HepG2 (cell line): ENCODE data around the gene MYH10. TPM values are rescaled to one million over a fixed set of nuclear protein-coding genes. Genes with fewer than 3 reads are reported as not detected.
A peak's percentile ranks its signal among the peaks of the same experiment; 100 is the strongest.

Source experiments
- HOXA5 ChIP-seq: sonication (generic); formaldehyde crosslinking; IDR thresholded peaks from 2 replicates; pipeline ENCODE4 v1.4.0; 2020; ENCODE audit warnings: missing genetic modification reagents
- MED1 ChIP-seq: sonication (generic); formaldehyde crosslinking; IDR thresholded peaks from 2 replicates; pipeline ENCODE4 v1.4.0; 2020; ENCODE audit warnings: missing genetic modification reagents
- MEIS1 ChIP-seq: sonication (generic); formaldehyde crosslinking; IDR thresholded peaks from 2 replicates; pipeline ENCODE4 v1.9.0; 2021; ENCODE audit warnings: mild to moderate bottlenecking, missing genetic modification reagents, moderate library complexity, borderline replicate concordance
- MEIS2 ChIP-seq: sonication (generic); formaldehyde crosslinking; IDR thresholded peaks from 2 replicates; pipeline ENCODE4 v1.9.0; 2021; ENCODE audit warnings: mild to moderate bottlenecking, missing genetic modification reagents
- RELA ChIP-seq: sonication (generic); formaldehyde crosslinking; IDR thresholded peaks from 2 replicates; pipeline ENCODE4 v1.4.0; 2020; ENCODE audit warnings: missing genetic modification reagents
- SPEN ChIP-seq: sonication (generic); formaldehyde crosslinking; IDR thresholded peaks from 2 replicates; pipeline ENCODE4 v1.5.1; 2020; ENCODE audit warnings: low read depth, mild to moderate bottlenecking, missing genetic modification reagents
- TEAD3 ChIP-seq: optimal IDR thresholded peaks from 2 replicates; pipeline ENCODE3; 2016; ENCODE audit warnings: borderline replicate concordance
- ZNF552 ChIP-seq: sonication (generic); formaldehyde crosslinking; IDR thresholded peaks from 2 replicates; pipeline ENCODE4 v1.9.0; 2022; ENCODE audit warnings: missing genetic modification reagents, mild to moderate bottlenecking, borderline replicate concordance
- ZNF782 ChIP-seq: sonication (generic); formaldehyde crosslinking; IDR thresholded peaks from 2 replicates; pipeline ENCODE4 v1.4.0; 2020; ENCODE audit warnings: missing genetic modification reagents, mild to moderate bottlenecking, borderline replicate concordance
- polyA plus RNA-seq, 8 experiments: library from polyadenylated mRNA; depleted of rRNA in 3 of 8; stranded (reverse) in 7 of 8; unstranded in 1 of 8; fragments of >200 nt; fragmentation: Illumina TruSeq in 4 of 8; extraction: Trizol in 4 of 8; gene quantifications; 2 replicates each; pipeline versions ENCODE4 v1.2.1 to v1.2.3, GENCODE V29; 2011 to 2016; ENCODE audit warnings: low read depth in 4 of 8, missing spikeins in 1 of 8, mixed read lengths in 1 of 8; ENCODE audit not compliant: insufficient read depth in 1 of 8
- total RNA-seq, 5 experiments: library from RNA; depleted of rRNA; stranded (reverse); fragments of >200 nt; fragmentation: Illumina TruSeq; extraction: Trizol; gene quantifications; 2 replicates each; pipeline ENCODE4 v1.2.3, GENCODE V29; 2016; ENCODE audit warnings: low read depth in 1 of 5
- TF ChIP-seq, protein P1 (sequence below), 2 experiments: sonication (generic) in 1 of 2; formaldehyde crosslinking in 1 of 2; IDR thresholded peaks; 2 replicates each; pipeline versions ENCODE4 v1.5.1 to v1.6.1; 2011 to 2020; ENCODE audit warnings: borderline replicate concordance in 1 of 2, low read depth in 1 of 2, low read length in 1 of 2, mild to moderate bottlenecking in 1 of 2, missing genetic modification reagents in 1 of 2, moderate library complexity in 1 of 2
- TF ChIP-seq, protein P2 (sequence below): sonication (generic); formaldehyde crosslinking; IDR thresholded peaks from 2 replicates; pipeline ENCODE4 v1.9.0; 2021; ENCODE audit warnings: missing genetic modification reagents, borderline replicate concordance
- TF ChIP-seq, protein P3 (sequence below): sonication (generic); formaldehyde crosslinking; IDR thresholded peaks from 2 replicates; pipeline ENCODE4 v1.8.1; 2022; ENCODE audit warnings: mild to moderate bottlenecking, missing genetic modification reagents
- TF ChIP-seq, protein P4 (sequence below): sonication (generic); formaldehyde crosslinking; IDR thresholded peaks from 2 replicates; pipeline ENCODE4 v1.4.0; 2020; ENCODE audit warnings: missing genetic modification reagents
- TF ChIP-seq, protein P5 (sequence below): sonication (generic); formaldehyde crosslinking; conservative IDR thresholded peaks from 2 replicates; pipeline ENCODE4 v1.8.0; 2022; ENCODE audit warnings: mild to moderate bottlenecking, moderate library complexity, missing genetic modification reagents
- TF ChIP-seq, protein P6 (sequence below): sonication (generic); formaldehyde crosslinking; IDR thresholded peaks from 2 replicates; pipeline ENCODE4 v1.4.0; 2020; ENCODE audit warnings: missing genetic modification reagents, mild to moderate bottlenecking, borderline replicate concordance

The MYH10 gene
- total and polyA plus RNA-seq, 2 of the 13 experiments (the other 11 are each of a cell fraction or from before 2014, with no cell fraction given), result 43.4 to 68.6 TPM

DNA sequence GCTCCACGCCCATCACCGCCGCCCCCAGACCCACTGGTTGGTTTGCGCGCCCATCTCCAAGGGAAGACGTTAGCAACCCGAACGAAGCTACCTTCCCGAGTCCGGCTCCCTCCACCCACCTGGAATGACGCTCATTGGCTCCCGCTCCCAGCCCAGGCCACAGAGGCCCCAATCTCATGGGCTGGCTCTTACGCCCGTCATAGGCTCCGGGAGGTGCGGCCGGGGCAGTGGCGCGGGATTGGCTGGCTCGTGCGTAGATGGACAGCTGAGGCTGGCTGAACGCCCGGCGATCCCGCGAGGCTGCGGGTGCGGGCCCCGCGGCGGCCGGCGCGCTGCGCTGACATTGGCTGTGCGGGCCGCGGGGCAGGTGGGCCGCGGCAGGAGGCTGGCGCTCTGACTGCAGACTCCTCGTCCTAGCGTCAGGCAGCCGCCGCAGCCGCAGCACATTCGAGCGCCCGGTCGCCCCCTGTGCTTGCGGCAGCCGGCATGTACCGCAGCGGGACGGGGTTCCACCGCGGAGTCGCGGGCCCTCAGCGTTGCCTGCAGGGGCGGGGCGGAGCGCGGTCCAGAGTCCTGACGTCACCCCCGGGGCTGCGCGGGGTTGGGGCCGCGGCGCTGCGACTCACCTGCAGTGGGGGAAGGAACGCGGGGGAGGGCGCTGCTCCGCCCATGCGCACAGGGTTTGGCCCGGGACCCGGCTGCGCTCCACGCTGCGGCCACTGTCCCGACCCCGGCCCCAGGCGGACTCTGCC lies 453 bp upstream of the MYH10 start (continued):
- TF ChIP-seq, protein P1, sequence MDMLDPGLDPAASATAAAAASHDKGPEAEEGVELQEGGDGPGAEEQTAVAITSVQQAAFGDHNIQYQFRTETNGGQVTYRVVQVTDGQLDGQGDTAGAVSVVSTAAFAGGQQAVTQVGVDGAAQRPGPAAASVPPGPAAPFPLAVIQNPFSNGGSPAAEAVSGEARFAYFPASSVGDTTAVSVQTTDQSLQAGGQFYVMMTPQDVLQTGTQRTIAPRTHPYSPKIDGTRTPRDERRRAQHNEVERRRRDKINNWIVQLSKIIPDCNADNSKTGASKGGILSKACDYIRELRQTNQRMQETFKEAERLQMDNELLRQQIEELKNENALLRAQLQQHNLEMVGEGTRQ (IDR thresholded peaks at IDR 0.05; ENCODE audit: low read depth, low read length), result no peak
- TF ChIP-seq, protein P1 (CRISPR knock-in tag; IDR thresholded peaks at IDR 0.05; ENCODE audit: borderline replicate concordance), result no peak
- TF ChIP-seq RELA (CRISPR knock-in tag) (peak; percentile 54), MEIS1 (peak; percentile 33; the same call in 1 of the 2 replicates), TEAD3 (peak; percentile 83), MEIS2 (CRISPR knock-in tag) (no peak; the same call in 1 of the 2 replicates), ZNF782 (peak; percentile 70; the same call in 1 of the 2 replicates), ZNF552 (CRISPR knock-in tag) (peak; percentile 56; the same call in 1 of the 2 replicates), SPEN (peak; percentile 75), MED1 (CRISPR knock-in tag) (peak; percentile 53), HOXA5 (CRISPR knock-in tag) (0 out of 2 replicates have a peak, but pooled peaks have one; percentile 46)
- TF ChIP-seq, protein P2, sequence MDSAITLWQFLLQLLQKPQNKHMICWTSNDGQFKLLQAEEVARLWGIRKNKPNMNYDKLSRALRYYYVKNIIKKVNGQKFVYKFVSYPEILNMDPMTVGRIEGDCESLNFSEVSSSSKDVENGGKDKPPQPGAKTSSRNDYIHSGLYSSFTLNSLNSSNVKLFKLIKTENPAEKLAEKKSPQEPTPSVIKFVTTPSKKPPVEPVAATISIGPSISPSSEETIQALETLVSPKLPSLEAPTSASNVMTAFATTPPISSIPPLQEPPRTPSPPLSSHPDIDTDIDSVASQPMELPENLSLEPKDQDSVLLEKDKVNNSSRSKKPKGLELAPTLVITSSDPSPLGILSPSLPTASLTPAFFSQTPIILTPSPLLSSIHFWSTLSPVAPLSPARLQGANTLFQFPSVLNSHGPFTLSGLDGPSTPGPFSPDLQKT (CRISPR knock-in tag), result 0 out of 2 replicates have a peak, but pooled peaks have one; percentile 40
- TF ChIP-seq, protein P3, sequence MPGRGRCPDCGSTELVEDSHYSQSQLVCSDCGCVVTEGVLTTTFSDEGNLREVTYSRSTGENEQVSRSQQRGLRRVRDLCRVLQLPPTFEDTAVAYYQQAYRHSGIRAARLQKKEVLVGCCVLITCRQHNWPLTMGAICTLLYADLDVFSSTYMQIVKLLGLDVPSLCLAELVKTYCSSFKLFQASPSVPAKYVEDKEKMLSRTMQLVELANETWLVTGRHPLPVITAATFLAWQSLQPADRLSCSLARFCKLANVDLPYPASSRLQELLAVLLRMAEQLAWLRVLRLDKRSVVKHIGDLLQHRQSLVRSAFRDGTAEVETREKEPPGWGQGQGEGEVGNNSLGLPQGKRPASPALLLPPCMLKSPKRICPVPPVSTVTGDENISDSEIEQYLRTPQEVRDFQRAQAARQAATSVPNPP (CRISPR knock-in tag), result no peak; the same call in 1 of the 2 replicates
- TF ChIP-seq, protein P4, sequence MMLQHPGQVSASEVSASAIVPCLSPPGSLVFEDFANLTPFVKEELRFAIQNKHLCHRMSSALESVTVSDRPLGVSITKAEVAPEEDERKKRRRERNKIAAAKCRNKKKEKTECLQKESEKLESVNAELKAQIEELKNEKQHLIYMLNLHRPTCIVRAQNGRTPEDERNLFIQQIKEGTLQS, result peak; percentile 96
- TF ChIP-seq, protein P5, sequence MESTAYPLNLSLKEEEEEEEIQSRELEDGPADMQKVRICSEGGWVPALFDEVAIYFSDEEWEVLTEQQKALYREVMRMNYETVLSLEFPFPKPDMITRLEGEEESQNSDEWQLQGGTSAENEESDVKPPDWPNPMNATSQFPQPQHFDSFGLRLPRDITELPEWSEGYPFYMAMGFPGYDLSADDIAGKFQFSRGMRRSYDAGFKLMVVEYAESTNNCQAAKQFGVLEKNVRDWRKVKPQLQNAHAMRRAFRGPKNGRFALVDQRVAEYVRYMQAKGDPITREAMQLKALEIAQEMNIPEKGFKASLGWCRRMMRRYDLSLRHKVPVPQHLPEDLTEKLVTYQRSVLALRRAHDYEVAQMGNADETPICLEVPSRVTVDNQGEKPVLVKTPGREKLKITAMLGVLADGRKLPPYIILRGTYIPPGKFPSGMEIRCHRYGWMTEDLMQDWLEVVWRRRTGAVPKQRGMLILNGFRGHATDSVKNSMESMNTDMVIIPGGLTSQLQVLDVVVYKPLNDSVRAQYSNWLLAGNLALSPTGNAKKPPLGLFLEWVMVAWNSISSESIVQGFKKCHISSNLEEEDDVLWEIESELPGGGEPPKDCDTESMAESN, result peak; percentile 80
- TF ChIP-seq, protein P6, sequence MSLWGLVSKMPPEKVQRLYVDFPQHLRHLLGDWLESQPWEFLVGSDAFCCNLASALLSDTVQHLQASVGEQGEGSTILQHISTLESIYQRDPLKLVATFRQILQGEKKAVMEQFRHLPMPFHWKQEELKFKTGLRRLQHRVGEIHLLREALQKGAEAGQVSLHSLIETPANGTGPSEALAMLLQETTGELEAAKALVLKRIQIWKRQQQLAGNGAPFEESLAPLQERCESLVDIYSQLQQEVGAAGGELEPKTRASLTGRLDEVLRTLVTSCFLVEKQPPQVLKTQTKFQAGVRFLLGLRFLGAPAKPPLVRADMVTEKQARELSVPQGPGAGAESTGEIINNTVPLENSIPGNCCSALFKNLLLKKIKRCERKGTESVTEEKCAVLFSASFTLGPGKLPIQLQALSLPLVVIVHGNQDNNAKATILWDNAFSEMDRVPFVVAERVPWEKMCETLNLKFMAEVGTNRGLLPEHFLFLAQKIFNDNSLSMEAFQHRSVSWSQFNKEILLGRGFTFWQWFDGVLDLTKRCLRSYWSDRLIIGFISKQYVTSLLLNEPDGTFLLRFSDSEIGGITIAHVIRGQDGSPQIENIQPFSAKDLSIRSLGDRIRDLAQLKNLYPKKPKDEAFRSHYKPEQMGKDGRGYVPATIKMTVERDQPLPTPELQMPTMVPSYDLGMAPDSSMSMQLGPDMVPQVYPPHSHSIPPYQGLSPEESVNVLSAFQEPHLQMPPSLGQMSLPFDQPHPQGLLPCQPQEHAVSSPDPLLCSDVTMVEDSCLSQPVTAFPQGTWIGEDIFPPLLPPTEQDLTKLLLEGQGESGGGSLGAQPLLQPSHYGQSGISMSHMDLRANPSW (CRISPR knock-in tag), result no peak
